Measurements from ENCODE around the gene SDR39U1. TPM values are rescaled to one million over a fixed set of nuclear protein-coding genes. Genes with fewer than 3 reads are reported as not detected.

SDR39U1 gene
- total RNA-seq, 1 donor from 2014 or later = 17.0 TPM

- no peak for DNase-seq
Measured at GRCh38 chr14:24441904-24442239, 704 bp downstream of the SDR39U1 start.

- DNase-seq = no peak
Measured at GRCh38 chr14:24441485-24441884, 1.1 kb downstream of the SDR39U1 start.

GRCh38 chr14:24440606-24441399 lies 1.8 kb downstream of the SDR39U1 start:
- DNase-seq = no peak

GRCh38 chr14:24439830-24440605 lies 2.6 kb downstream of the SDR39U1 start:
- no peak for DNase-seq

GRCh38 chr14:24439257-24439656 lies 3.3 kb downstream of the SDR39U1 start:
- no peak for DNase-seq

- DNase-seq = no peak
Measured at GRCh38 chr14:24438223-24439097, 4.1 kb downstream of the SDR39U1 start.

GRCh38 chr14:24437736-24438067 lies 4.9 kb downstream of the SDR39U1 start:
- DNase-seq = no peak

- DNase-seq = no peak
Measured at GRCh38 chr14:24437020-24437735, 5.4 kb downstream of the SDR39U1 start.

- DNase-seq = no peak
Measured at GRCh38 chr14:24436355-24437019, 6.1 kb downstream of the SDR39U1 start.

- no peak for DNase-seq
Measured at GRCh38 chr14:24435998-24436354, 6.6 kb downstream of the SDR39U1 start.

- DNase-seq = no peak
Measured at GRCh38 chr14:24435192-24435810, 7.3 kb downstream of the SDR39U1 start.

GRCh38 chr14:24434676-24435075 lies 7.9 kb downstream of the SDR39U1 start:
- DNase-seq = no peak

- DNase-seq = no peak
Measured at GRCh38 chr14:24434036-24434435, 8.5 kb downstream of the SDR39U1 start.

- no peak for DNase-seq
Measured at GRCh38 chr14:24432259-24433131, 10.1 kb downstream of the SDR39U1 start.

- peak; percentile 72 for DNase-seq
Measured at GRCh38 chr14:24431569-24432258, 10.9 kb downstream of the SDR39U1 start.

- DNase-seq = no peak
Measured at GRCh38 chr14:24430682-24431568, 11.7 kb downstream of the SDR39U1 start.

GRCh38 chr14:24430143-24430681 lies 12.4 kb downstream of the SDR39U1 start:
- no peak for DNase-seq
